Skeletal muscle satellite cell (primary cell): ENCODE data around the gene ITPRID2.

Experiments used
- H3K27me3 ChIP-seq: 2 replicates; pipeline ENCODE4 v1.7.0; 2013; ENCODE audit warnings: low read length; ENCODE audit not compliant: control insufficient read depth, insufficient read depth
- H3K36me3 ChIP-seq: 2 replicates; pipeline ENCODE4 v1.7.0; 2013; ENCODE audit warnings: mild to moderate bottlenecking, control low read depth, low read length; ENCODE audit not compliant: insufficient read depth
- H3K4me1 ChIP-seq: 2 replicates; pipeline ENCODE4 v1.7.0; 2013; ENCODE audit warnings: low read length; ENCODE audit not compliant: control insufficient read depth, insufficient read depth
- H3K4me2 ChIP-seq: 2 replicates; pipeline ENCODE4 v1.7.0; 2013; ENCODE audit warnings: mild to moderate bottlenecking, low read length
- H3K4me3 ChIP-seq: 2 replicates; pipeline ENCODE4 v1.7.0; 2013; ENCODE audit warnings: low read length
- H3K9ac ChIP-seq: 2 replicates; pipeline ENCODE4 v1.7.0; 2013; ENCODE audit warnings: mild to moderate bottlenecking, low read depth, low read length, moderate library complexity
- H3K9me3 ChIP-seq: replicated peaks from 2 replicates; pipeline ENCODE4 v1.7.0; 2013; ENCODE audit warnings: mild to moderate bottlenecking, control low read depth, low read length

The ITPRID2 gene

DNA sequence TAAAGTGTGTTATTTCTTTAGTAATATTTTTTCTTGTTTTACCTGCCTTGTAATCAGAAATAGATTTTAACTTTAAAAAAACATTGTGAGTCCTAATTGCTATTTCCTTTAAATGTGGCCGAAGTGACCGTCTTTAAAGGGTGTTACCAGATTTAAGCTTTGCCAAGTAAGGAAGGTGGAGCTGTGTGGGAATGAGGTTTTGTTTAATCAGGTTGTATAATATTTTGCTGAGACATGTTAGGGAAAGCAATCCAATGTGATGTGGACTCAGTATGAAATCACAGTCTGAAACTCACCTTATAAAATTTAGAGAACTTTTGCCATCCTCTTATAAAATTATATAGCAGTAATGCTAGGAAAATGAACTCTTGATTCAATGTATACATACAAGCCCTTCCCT lies 32.9 kb upstream of the ITPRID2 start:
- Histone ChIP-seq H3K36me3 (no peaks in the 10 kb centered on the region), H3K4me1 (no peaks in the 10 kb centered on the region), H3K4me2 (no peak overlapping the region), H3K9ac (no peak overlapping the region), H3K9me3 (no peaks in the 10 kb centered on the region), H3K4me3 (no peak overlapping the region), H3K27me3 (no peaks in the 10 kb centered on the region)

DNA sequence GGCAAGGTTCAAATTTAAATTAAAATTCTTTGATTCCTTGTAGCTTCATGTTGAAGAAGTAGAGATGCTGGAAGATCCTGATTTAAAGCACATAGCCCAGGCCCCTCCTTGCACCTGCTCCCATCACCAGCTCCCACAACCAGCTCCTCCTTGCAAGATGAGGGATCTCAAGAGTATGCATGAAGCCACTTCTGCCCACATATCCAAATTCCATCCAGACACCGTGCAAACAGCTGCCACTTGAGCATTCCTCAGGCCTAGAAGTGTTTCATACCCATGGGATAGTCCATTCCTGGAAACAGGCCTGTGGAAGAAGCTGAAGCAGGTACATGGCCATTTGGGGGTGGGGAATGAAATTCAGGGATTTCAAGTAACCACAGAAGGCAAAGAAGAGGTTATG lies 32.4 kb upstream of the ITPRID2 start:
- Histone ChIP-seq H3K36me3 (no peaks in the 10 kb centered on the region), H3K9ac (no peak overlapping the region), H3K4me2 (no peak overlapping the region), H3K9me3 (no peaks in the 10 kb centered on the region), H3K4me3 (no peak overlapping the region), H3K4me1 (no peaks in the 10 kb centered on the region), H3K27me3 (no peaks in the 10 kb centered on the region)

DNA sequence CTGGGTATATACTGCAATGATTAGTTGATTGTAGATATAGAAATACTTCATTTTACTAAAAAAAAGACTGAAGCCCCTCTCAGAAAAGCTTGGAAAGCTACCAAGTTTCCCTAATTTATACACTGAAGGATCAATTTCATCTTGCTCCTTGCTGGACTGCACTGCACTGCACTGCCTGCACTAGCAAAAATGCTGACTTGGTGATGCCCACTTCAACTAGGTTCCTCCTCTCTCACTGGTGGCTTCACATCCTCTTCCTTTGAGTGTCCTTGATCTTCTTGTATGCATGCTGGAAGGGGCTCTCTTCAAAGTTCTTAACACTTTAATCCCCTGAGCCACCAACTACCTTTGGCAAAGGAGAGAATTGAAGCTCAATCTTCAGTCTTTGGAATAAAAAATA lies 31.7 kb upstream of the ITPRID2 start:
- no peak overlapping the region for H3K4me3 ChIP-seq
- no peaks in the 10 kb centered on the region for H3K27me3 ChIP-seq
- H3K36me3 ChIP-seq, result no peaks in the 10 kb centered on the region
- H3K9ac ChIP-seq, result no peak overlapping the region
- H3K9me3 ChIP-seq, result no peaks in the 10 kb centered on the region
- no peak overlapping the region for H3K4me2 ChIP-seq
- no peaks in the 10 kb centered on the region for H3K4me1 ChIP-seq

- Histone ChIP-seq H3K4me2 (no peak overlapping the region), H3K27me3 (no peaks in the 10 kb centered on the region), H3K36me3 (no peaks in the 10 kb centered on the region), H3K4me3 (no peak overlapping the region), H3K9ac (no peak overlapping the region), H3K9me3 (no peaks in the 10 kb centered on the region), H3K4me1 (no peaks in the 10 kb centered on the region)
Measured at GRCh38 chr2:181861379-181861778, 30.2 kb upstream of the ITPRID2 start.

DNA sequence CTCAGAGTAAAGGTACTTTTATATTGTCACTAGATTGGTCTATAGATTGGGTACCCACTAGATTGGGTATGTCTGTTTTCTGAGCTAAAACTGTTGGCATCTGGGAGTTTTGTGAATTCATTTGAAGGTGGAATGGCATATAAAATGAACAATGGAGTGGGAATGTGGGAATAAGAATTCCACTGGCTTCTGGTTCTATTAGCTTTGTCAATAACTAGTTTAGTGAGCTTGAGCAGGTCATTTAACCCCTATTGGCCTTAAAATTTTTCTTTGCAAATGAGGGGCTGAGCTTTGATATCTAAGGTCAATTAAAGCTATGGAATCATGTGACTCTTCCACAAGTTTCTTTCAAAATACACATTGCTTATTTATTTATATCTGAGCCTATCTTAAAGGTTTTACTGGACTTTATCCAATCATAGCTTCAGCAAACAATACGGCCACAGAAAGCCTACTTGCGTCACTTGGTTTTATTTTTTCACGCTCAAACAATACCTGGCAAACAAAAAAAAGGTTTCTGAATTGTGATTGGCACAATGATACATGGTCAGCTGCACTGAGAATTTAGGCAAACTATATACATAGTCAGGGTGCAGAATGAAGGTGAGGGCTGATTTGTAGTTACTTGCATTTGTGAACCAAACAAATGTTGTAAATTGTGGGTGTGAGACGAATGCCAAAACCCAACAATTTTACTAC lies 28.8 kb upstream of the ITPRID2 start:
- Histone ChIP-seq H3K9me3 (no peaks in the 10 kb centered on the region), H3K4me1 (no peaks in the 10 kb centered on the region), H3K36me3 (no peaks in the 10 kb centered on the region), H3K9ac (no peak overlapping the region), H3K4me2 (no peak overlapping the region), H3K27me3 (no peaks in the 10 kb centered on the region), H3K4me3 (no peak overlapping the region)

DNA sequence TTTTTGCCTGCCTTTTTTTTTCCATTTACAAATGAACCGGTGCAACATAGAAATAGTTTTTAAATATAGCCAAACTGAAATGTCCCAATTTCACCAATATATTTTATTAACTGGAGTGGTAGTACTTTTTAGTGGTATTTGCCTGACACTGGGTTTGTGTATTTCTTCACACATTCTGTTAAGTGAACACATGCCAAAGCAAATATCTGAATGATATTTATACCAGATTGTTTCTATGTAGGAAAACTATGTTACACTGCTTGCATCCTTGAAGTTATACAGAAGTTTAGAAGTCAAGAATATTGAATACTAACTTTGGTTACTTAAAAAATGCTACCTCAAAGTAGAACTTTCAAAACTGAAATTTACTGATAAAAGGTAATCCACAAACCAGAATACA lies 19.4 kb upstream of the ITPRID2 start:
- no peaks in the 10 kb centered on the region for H3K27me3 ChIP-seq
- no peaks in the 10 kb centered on the region for H3K9me3 ChIP-seq
- no peaks in the 10 kb centered on the region for H3K36me3 ChIP-seq
- H3K9ac ChIP-seq, result no peak overlapping the region
- no peak overlapping the region for H3K4me3 ChIP-seq
- peaks cover 11% of the 10 kb centered on the region for H3K4me1 ChIP-seq
- H3K4me2 ChIP-seq, result no peak overlapping the region

DNA sequence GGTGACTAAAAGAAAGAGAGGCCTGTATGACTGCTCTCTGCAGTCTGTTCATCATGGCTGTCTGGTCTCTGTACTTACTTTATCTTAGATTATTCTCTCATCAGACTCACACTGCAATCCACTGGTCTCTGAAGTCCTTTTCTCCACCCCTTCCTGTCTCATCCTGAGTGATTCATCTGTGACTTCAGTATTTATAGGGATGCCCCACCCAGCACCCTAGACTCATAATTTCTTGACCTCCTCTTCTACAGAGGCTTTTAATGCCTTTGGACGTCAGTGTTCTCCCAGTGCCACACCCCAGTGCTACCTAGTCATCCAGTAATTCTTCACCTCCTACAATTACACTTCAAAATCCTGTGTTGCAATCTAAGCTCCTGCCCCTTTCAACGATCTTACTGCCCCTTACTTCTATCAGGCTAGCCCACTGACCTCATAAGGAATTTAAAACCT lies 14.9 kb upstream of the ITPRID2 start:
- Histone ChIP-seq H3K9me3 (no peaks in the 10 kb centered on the region), H3K36me3 (no peaks in the 10 kb centered on the region), H3K9ac (no peak overlapping the region), H3K4me1 (peaks cover 13% of the 10 kb centered on the region), H3K27me3 (no peaks in the 10 kb centered on the region), H3K4me2 (no peak overlapping the region), H3K4me3 (no peak overlapping the region)

- no peak overlapping the region for H3K9ac ChIP-seq
- H3K9me3 ChIP-seq, result no peaks in the 10 kb centered on the region
- peaks cover 13% of the 10 kb centered on the region for H3K4me1 ChIP-seq
- no peak overlapping the region for H3K4me3 ChIP-seq
- no peaks in the 10 kb centered on the region for H3K36me3 ChIP-seq
- H3K4me2 ChIP-seq, result no peak overlapping the region
- no peaks in the 10 kb centered on the region for H3K27me3 ChIP-seq
Measured at GRCh38 chr2:181877181-181877664, 14.3 kb upstream of the ITPRID2 start.

GRCh38 chr2:181878448-181878847 lies 13.1 kb upstream of the ITPRID2 start:
- H3K36me3 ChIP-seq, result no peaks in the 10 kb centered on the region
- no peak overlapping the region for H3K4me3 ChIP-seq
- no peaks in the 10 kb centered on the region for H3K27me3 ChIP-seq
- no peak overlapping the region for H3K9ac ChIP-seq
- no peaks in the 10 kb centered on the region for H3K9me3 ChIP-seq
- no peak overlapping the region for H3K4me2 ChIP-seq
- H3K4me1 ChIP-seq, result peaks cover 13% of the 10 kb centered on the region

- Histone ChIP-seq H3K9ac (no peak overlapping the region), H3K4me1 (peaks cover 13% of the 10 kb centered on the region), H3K4me3 (no peak overlapping the region), H3K4me2 (no peak overlapping the region), H3K9me3 (no peaks in the 10 kb centered on the region), H3K36me3 (no peaks in the 10 kb centered on the region), H3K27me3 (no peaks in the 10 kb centered on the region)
Measured at GRCh38 chr2:181879295-181879694, 12.2 kb upstream of the ITPRID2 start.

DNA sequence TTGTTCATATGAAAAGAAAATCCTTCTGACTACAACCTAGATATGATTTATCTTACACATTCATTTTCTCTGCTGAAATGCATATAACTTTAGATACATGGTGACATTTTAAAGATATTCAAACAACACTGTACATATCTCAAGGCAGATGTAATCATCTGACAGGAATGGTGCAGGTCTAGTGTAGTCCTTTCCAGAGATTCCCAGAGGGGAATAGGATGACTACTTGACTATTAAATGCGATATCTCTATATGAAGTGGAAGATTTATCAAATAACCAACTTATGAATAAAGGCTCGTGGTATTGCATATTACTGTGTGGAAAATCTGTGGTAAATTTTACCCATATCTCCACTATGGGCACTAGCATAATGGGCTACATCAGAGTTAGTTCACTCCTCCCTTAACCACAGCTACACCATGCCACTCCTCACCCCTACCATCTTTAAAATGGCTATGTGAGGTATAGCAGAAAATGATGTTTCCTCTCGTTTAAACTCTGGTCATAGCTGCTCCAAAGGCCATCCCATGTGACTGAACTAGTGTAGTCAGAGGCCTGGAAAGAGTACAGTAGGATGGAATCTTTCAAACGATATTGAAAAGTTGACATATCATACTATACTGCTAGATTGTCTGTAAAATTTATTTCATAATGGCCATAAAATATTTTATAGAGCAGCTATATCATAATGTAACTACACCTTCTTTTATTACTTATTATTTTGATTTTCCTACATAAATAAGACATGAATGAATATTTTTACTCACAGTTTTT lies 9.1 kb upstream of the ITPRID2 start:
- no peak overlapping the region for H3K9ac ChIP-seq
- H3K4me1 ChIP-seq, result peaks cover 8% of the 10 kb centered on the region
- H3K36me3 ChIP-seq, result no peaks in the 10 kb centered on the region
- no peak overlapping the region for H3K4me3 ChIP-seq
- H3K4me2 ChIP-seq, result no peak overlapping the region
- H3K27me3 ChIP-seq, result no peaks in the 10 kb centered on the region
- no peaks in the 10 kb centered on the region for H3K9me3 ChIP-seq

DNA sequence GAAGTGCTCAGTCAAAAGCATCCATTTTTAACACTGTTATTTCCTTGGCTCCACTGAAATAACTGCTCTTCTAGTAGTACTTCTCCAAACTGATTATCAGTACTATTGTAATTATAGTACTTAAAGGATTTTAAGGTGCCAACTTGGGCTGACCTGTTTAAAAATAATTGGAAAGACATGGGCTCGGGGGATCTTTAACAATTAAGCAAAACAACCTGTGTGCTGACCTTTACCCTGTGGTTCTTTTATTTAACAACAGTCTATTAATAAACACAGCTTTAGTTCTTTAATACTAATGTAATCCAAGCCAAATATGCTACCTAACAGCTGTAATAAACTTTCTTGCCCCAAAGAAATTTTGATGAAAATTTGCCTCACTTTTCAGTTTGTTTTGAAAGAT lies 6.9 kb upstream of the ITPRID2 start:
- Histone ChIP-seq H3K9ac (no peak overlapping the region), H3K4me3 (no peak overlapping the region), H3K4me1 (peaks cover 8% of the 10 kb centered on the region), H3K4me2 (no peak overlapping the region), H3K9me3 (no peaks in the 10 kb centered on the region), H3K27me3 (no peaks in the 10 kb centered on the region), H3K36me3 (no peaks in the 10 kb centered on the region)
